ENCODE results near the gene RRP1.

- no peak for TF ChIP-seq EZH2 (IDR thresholded peaks at IDR 0.05)
- no peak for TF ChIP-seq POLR2AphosphoS5 (IDR thresholded peaks at IDR 0.05; ENCODE audit: borderline replicate concordance, low read depth, low read length)
Measured at GRCh38 chr21:43758111-43758641, 31.2 kb upstream of the RRP1 start.

All from SK-N-MC (cell line).